Measurements from ENCODE around the gene NOX3. TPM values are rescaled to one million over a fixed set of nuclear protein-coding genes. Genes with fewer than 3 reads are reported as not detected.
A peak's percentile ranks its signal among the peaks of the same experiment; 100 is the strongest.
"Not testable (repeated sequence)": the region's sequence is repeated elsewhere in the genome, so short reads cannot be mapped to it uniquely, and the experiment has no call there.

NOX3 gene
- total and polyA plus RNA-seq, 5 experiments from 2014 or later: not detected

GRCh38 chr6:155488197-155488596 is 32.6 kb upstream of the NOX3 start:
- H3K4me1 Mint-ChIP-seq, H3K4me3 Mint-ChIP-seq, H3K36me3 Mint-ChIP-seq, DNase-seq, POLR2A ChIA-PET, ATAC-seq, H3K27ac Mint-ChIP-seq, H3K27me3 Mint-ChIP-seq: not testable (repeated sequence)
- H3K9me3 Mint-ChIP-seq: peaks cover 0 to 12% (median 0%) of the 10 kb centered on the region in 9 donors

GRCh38 chr6:155487371-155488130 is 31.9 kb upstream of the NOX3 start:
- no peak overlapping the region for H3K27ac Mint-ChIP-seq
- ATAC-seq (no peak), DNase-seq (no peak)
- H3K27me3 Mint-ChIP-seq: no peaks in the 10 kb centered on the region
- peaks cover 0 to 3% (median 0%) of the 10 kb centered on the region in 3 donors for H3K36me3 Mint-ChIP-seq
- H3K4me1 Mint-ChIP-seq: no peaks in the 10 kb centered on the region
- peaks cover 0 to 6% (median 0%) of the 10 kb centered on the region in 9 donors for H3K9me3 Mint-ChIP-seq
- POLR2A ChIA-PET: no interaction called here
- no peak overlapping the region for H3K4me3 Mint-ChIP-seq

DNA sequence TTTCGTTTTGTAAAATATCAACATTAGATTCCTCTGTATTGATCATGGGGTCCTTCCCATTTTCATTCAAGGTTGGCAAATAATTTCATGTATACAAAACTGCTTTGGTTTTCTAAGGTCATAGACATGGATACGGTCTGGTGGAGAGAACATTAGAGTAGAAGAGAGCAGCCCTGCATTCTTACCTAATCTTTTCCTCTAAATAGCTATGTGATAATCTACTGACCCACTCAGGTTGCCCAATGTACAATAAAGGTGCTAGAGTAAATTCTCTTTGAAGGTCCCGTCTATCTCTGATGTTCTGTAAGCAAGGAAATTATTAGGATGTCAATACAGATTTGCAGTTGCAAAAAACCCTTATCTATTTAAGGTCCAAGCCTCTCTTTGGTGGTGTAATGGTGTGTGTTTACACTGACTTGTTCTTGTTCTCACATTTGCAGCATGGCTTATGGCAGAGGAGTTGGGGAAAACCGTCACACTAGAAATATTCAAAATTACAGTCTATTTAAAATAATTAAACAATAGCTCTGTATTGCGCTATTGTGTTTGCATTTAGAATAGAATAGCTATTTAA is 31.2 kb upstream of the NOX3 start:
- no peak overlapping the region for H3K27ac Mint-ChIP-seq
- H3K4me1 Mint-ChIP-seq: no peaks in the 10 kb centered on the region
- DNase-seq (no peak), ATAC-seq (no peak)
- POLR2A ChIA-PET: no interaction called here
- no peaks in the 10 kb centered on the region for H3K9me3 Mint-ChIP-seq
- H3K27me3 Mint-ChIP-seq: no peaks in the 10 kb centered on the region
- H3K4me3 Mint-ChIP-seq: no peak overlapping the region
- no peaks in the 10 kb centered on the region for H3K36me3 Mint-ChIP-seq

DNA sequence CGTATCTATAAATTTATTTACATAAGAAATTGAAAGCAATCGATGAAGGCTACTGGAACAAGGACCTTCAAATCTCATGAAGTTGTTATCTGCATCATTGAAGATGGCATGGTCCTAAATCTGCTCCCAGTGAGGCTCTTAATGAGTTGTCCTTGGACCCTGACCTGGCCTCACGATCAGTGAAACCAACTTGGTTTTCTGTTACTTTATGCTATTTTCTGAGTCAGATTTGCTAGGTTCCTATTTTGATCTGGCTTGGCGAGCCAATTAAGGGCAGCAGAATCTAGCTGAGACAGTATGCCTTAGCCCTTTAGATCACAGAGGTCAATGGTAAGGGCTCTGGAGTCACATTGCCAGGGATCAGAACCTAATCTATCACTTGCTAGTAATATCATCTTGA is 30.1 kb upstream of the NOX3 start:
- no peaks in the 10 kb centered on the region for H3K9me3 Mint-ChIP-seq
- H3K4me1 Mint-ChIP-seq: no peaks in the 10 kb centered on the region

GRCh38 chr6:155483858-155484257 is 28.2 kb upstream of the NOX3 start:
- H3K36me3 Mint-ChIP-seq: no peaks in the 10 kb centered on the region
- no peaks in the 10 kb centered on the region for H3K27me3 Mint-ChIP-seq
- H3K27ac Mint-ChIP-seq: no peak overlapping the region
- ATAC-seq: no peak
- no peaks in the 10 kb centered on the region for H3K9me3 Mint-ChIP-seq
- H3K4me1 Mint-ChIP-seq: no peaks in the 10 kb centered on the region
- no peak for DNase-seq
- H3K4me3 Mint-ChIP-seq: no peak overlapping the region
- POLR2A ChIA-PET: no interaction called here

More for the DNA sequence above, 30.1 kb upstream of the NOX3 start:
- POLR2A ChIA-PET: no interaction called here
- no peak overlapping the region for H3K27ac Mint-ChIP-seq
- no peak overlapping the region for H3K4me3 Mint-ChIP-seq
- H3K36me3 Mint-ChIP-seq: no peaks in the 10 kb centered on the region
- DNase-seq (no peak), ATAC-seq (no peak)
- H3K27me3 Mint-ChIP-seq: no peaks in the 10 kb centered on the region

DNA sequence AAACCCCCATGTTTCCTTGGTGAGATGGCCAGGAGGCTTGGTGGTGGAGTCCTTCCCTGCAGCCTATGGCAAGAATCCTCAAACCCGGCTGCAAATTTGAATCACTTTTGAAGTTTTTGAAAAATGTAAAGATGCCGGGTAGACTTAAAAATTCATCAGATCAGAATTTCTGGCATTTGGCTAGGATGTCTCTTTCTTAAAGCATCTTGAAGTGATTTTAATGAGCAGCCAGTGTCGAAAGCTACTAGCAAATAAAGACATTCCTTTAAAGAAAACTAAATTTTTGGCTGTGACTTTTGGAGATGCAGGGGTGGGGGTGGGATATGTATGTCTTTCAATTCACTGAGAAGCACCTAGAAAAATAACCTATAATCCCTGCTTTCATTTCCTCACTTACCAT is 25.6 kb upstream of the NOX3 start:
- no peaks in the 10 kb centered on the region for H3K9me3 Mint-ChIP-seq
- no peaks in the 10 kb centered on the region for H3K36me3 Mint-ChIP-seq
- ATAC-seq (no peak), DNase-seq (no peak)
- no peaks in the 10 kb centered on the region for H3K27me3 Mint-ChIP-seq
- no peak overlapping the region for H3K4me3 Mint-ChIP-seq
- no peaks in the 10 kb centered on the region for H3K4me1 Mint-ChIP-seq
- H3K27ac Mint-ChIP-seq: no peak overlapping the region
- POLR2A ChIA-PET: no interaction called here

GRCh38 chr6:155473741-155474140 is 18.1 kb upstream of the NOX3 start:
- DNase-seq (no peak), ATAC-seq (no peak)
- Mint-ChIP-seq H3K36me3 (peaks cover 0 to 24% (median 11%) of the 10 kb centered on the region in 3 donors), H3K4me1 (peaks cover 0 to 4% (median 0%) of the 10 kb centered on the region in 4 donors), H3K9me3 (peaks cover 0 to 26% (median 19%) of the 10 kb centered on the region in 9 donors), H3K27me3 (peaks cover 0 to 4% (median 0%) of the 10 kb centered on the region in 5 donors), H3K4me3 (no peak overlapping the region), H3K27ac (no peak overlapping the region)
- POLR2A ChIA-PET: no interaction called here

DNA sequence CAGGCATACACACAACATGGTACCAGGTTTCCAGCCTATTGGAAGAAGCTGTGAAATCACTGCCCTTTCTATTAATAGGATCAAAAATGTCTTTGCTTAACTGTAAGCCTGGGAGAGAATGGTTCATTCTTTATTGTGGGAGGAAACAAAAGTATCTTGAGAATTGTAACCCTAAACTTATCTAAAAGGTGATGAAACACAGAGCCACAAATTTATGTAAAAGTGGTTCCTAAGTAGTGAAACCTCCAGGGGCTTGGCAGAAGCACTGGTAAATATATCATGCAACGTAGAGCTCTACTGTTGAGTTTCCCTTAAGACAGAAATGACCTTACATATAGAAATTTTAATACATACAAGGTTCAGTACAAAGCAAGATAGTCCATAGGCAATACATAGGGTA is 17.2 kb upstream of the NOX3 start:
- no peak for ATAC-seq
- Mint-ChIP-seq H3K4me3 (no peak overlapping the region), H3K27ac (no peak overlapping the region), H3K27me3 (peaks cover 0 to 4% (median 0%) of the 10 kb centered on the region in 5 donors), H3K4me1 (peaks cover 0 to 4% (median 0%) of the 10 kb centered on the region in 4 donors), H3K9me3 (peaks cover 0 to 34% (median 26%) of the 10 kb centered on the region in 9 donors), H3K36me3 (peaks cover 0 to 32% (median 14%) of the 10 kb centered on the region in 3 donors)
- DNase-seq: no peak
- POLR2A ChIA-PET: no interaction called here

- ATAC-seq, DNase-seq, H3K27ac Mint-ChIP-seq, H3K27me3 Mint-ChIP-seq, H3K4me1 Mint-ChIP-seq, H3K4me3 Mint-ChIP-seq, POLR2A ChIA-PET: not testable (repeated sequence)
- peaks cover 0 to 37% (median 20%) of the 10 kb centered on the region in 3 donors for H3K36me3 Mint-ChIP-seq
- H3K9me3 Mint-ChIP-seq: peaks cover 0 to 48% (median 34%) of the 10 kb centered on the region in 9 donors
Measured at GRCh38 chr6:155470979-155471616, 15.5 kb upstream of the NOX3 start.

DNA sequence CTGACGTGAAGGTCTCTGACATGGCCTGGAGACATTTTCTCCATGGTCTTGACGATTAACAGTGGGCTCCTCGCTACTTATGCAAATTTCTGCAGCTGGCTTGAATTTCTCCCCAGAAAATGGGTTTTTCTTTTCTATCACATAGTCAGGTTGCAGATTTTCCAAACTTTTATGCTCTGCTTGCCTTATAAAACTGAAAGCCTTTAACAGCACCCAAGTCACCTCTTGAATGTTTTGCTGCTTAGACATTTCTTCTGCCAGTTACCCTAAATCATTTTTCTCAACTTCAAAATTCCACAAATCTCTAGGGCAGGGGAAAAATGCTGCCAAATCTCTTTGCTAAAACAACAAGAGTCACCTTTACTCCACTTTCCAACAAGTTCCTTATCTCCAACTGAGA is 12.9 kb upstream of the NOX3 start:
- H3K4me3 Mint-ChIP-seq, POLR2A ChIA-PET, H3K27ac Mint-ChIP-seq, H3K27me3 Mint-ChIP-seq, ATAC-seq, DNase-seq, H3K4me1 Mint-ChIP-seq: not testable (repeated sequence)
- Mint-ChIP-seq H3K36me3 (peaks cover 0 to 43% (median 20%) of the 10 kb centered on the region in 3 donors), H3K9me3 (peaks cover 3 to 62% (median 39%) of the 10 kb centered on the region in 9 donors)

DNA sequence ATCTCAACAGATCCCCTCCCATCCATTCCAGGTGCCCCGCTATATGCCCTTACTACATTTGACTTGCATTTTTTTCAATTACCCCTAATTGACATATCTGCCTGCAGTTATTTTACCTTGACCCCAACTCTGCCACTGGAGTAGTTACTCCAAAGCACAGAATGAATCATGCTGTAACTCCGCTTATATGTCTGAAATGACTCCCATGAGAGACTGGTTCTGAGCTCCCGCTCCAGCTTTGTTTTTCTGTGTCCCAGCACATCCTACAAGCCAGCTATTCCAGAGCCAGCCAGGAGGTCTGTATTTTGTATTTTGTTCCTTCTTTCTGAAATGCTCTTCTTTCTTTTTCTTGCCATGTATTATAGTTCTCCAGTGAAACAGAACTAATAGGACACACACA is 10.9 kb upstream of the NOX3 start:
- POLR2A ChIA-PET: no interaction called here
- no peak for ATAC-seq
- H3K27ac Mint-ChIP-seq: peak overlapping the region in 1 of 10 donors; percentile 41

GRCh38 chr6:155461556-155461955 is 5.9 kb upstream of the NOX3 start:
- DNase-seq: no peak
- no peak overlapping the region for H3K4me3 Mint-ChIP-seq
- H3K27ac Mint-ChIP-seq: no peak overlapping the region
- ATAC-seq: no peak
- H3K9me3 Mint-ChIP-seq: peaks cover 0 to 15% (median 7%) of the 10 kb centered on the region in 9 donors
- H3K4me1 Mint-ChIP-seq: peaks cover 0 to 3% (median 0%) of the 10 kb centered on the region in 4 donors
- H3K27me3 Mint-ChIP-seq: peaks cover 0 to 6% (median 5%) of the 10 kb centered on the region in 5 donors
- peaks cover 0 to 6% (median under 1%) of the 10 kb centered on the region in 3 donors for H3K36me3 Mint-ChIP-seq
- POLR2A ChIA-PET: no interaction called here

More for the DNA sequence above, 10.9 kb upstream of the NOX3 start:
- Mint-ChIP-seq H3K4me1 (peaks cover 0 to 4% (median 2%) of the 10 kb centered on the region in 4 donors), H3K9me3 (peaks cover 3 to 62% (median 39%) of the 10 kb centered on the region in 9 donors), H3K36me3 (peaks cover 0 to 43% (median 20%) of the 10 kb centered on the region in 3 donors), H3K27me3 (peaks cover 0 to 4% (median 0%) of the 10 kb centered on the region in 5 donors), H3K4me3 (no peak overlapping the region)
- no peak for DNase-seq

DNA sequence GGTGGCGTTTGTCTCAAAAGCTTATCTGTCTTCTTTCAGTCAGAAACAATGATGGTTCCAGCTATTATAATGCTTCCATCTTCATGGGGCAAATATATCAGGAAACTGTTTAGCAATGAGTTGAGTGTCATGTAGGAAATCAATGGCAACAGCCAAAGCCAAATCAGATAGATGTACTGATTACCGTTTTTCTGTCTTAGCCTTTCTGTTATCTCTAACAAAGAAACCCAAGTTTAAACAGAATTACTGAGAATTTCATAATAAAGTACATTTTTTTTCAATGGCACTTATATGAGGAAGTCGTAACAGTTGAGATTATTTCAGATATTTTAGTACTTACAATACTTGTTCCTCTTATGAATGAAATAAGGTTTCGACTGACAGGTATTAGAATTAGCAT is 1.2 kb downstream of the NOX3 start:
- POLR2A ChIA-PET: no interaction called here
- H3K27ac Mint-ChIP-seq: no peak overlapping the region

More for the DNA sequence above, 1.2 kb downstream of the NOX3 start:
- no peaks in the 10 kb centered on the region for H3K9me3 Mint-ChIP-seq
- H3K4me1 Mint-ChIP-seq: peaks cover 0 to 1% (median 0%) of the 10 kb centered on the region in 4 donors
- DNase-seq (no peak), ATAC-seq (no peak)
- H3K36me3 Mint-ChIP-seq: no peaks in the 10 kb centered on the region
- no peak overlapping the region for H3K4me3 Mint-ChIP-seq
- peaks cover 0 to 6% (median 4%) of the 10 kb centered on the region in 5 donors for H3K27me3 Mint-ChIP-seq

All from naive thymus-derived CD8-positive, alpha-beta T cell (primary cell).